Measurements from ENCODE around the gene FURIN. TPM values are rescaled to one million over a fixed set of nuclear protein-coding genes. Genes with fewer than 3 reads are reported as not detected.

The FURIN gene
- total and polyA plus RNA-seq, 9 of the 15 experiments (the other 6 are each of a cell fraction or from before 2014, with no cell fraction given): 0.92 to 99.9 (median 34.8) TPM

DNA sequence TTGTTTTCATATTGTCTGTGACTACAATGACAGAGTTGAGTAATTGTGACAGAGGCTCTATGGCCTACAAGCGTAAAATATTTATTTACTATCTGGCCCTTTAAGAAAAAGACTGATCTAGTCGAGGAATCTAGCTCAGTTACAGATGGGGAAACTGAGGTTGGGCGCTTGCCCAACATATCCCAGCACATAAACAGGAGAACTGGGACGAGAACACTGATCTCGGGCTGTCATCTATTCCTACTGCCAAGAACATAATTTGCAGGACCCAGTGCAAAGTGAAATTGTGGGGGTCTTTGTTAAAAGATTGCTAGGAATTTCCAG, 17.9 kb downstream of the FURIN start:
- intact Hi-C loops (cut with micrococcal nuclease) (loop anchor here (1.0 to 10.0 kb wide), 5 partner anchors 69 to 561 kb away; no protein-coding TSS in a partner anchor), in situ Hi-C loops (cut with MboI) (loop anchor here (5.0 to 10.0 kb wide), 3 partner anchors 239 to 571 kb away; no protein-coding TSS in a partner anchor)
- Histone ChIP-seq H3K79me2 (ENCODE audit: control insufficient read depth, insufficient read depth, low read length) (no peaks in the 10 kb centered on the region), H4K20me1 (replicated peaks; ENCODE audit: control insufficient read depth, insufficient read depth, low read length) (peaks cover 6% of the 10 kb centered on the region; the same call in 1 of the 2 replicates), H3K27ac (ENCODE audit: extremely low read depth, low read depth, low read length) (no peak overlapping the region), H3K36me3 (ENCODE audit: control insufficient read depth, insufficient read depth, low read length) (peaks cover 23% of the 10 kb centered on the region; the same call in 2 of the 3 replicates), H3K27me3 (ENCODE audit: control insufficient read depth in 2 of 2, insufficient read depth in 2 of 2, low read length in 2 of 2) (no peaks in the 10 kb centered on the region), H3K9ac (ENCODE audit: insufficient read depth in 1 of 2, low read depth in 2 of 2, low read length in 2 of 2) (no peak overlapping the region), H3K4me2 (ENCODE audit: insufficient read depth, low read length) (no peak overlapping the region), H3K4me1 (replicated peaks in 1 of 2; ENCODE audit: control insufficient read depth in 2 of 2, insufficient read depth in 2 of 2, low read length in 2 of 2) (peaks cover 10 to 73% of the 10 kb centered on the region in 2 experiments; a peak in 4 of 5 replicates), H3K4me3 (no peak overlapping the region), H3K9me3 (replicated peaks; ENCODE audit: control insufficient read depth, insufficient read depth, low read depth, low read length) (no peaks in the 10 kb centered on the region), H2AFZ (ENCODE audit: low read depth, low read length) (peak overlapping the region; percentile 61; the same call in 1 of the 2 replicates), H3K9me1 (ENCODE audit: control insufficient read depth, insufficient read depth, low read length) (peaks cover 3% of the 10 kb centered on the region)
- ChIA-PET POLR2A (interaction anchor here (0.5 to 2.6 kb wide), 7 partner anchors 9 to 534 kb away, joined by 3 to 11 read pairs (median 4); no protein-coding TSS in a partner anchor), CTCF (ENCODE audit: low intra/inter-chr PET ratio) (interaction anchor here (0.5 to 2.1 kb wide), 8 partner anchors 79 to 1263 kb away, joined by 3 to 10 read pairs (median 5); no protein-coding TSS in a partner anchor)
- WGBS (ENCODE audit: insufficient coverage, low coverage, missing lambda C conversion rate): 11% methylated on average over 5 of the region's 5 CpGs
- no peak for FAIRE-seq
- BruUV-seq (replicated peaks): no TSS peak
- no peak for DNase-seq (ENCODE audit: extremely low read depth in 1 of 4, low spot score in 3 of 4)
- ATAC-seq: no peak
- TF ChIP-seq ZC3H8 (IDR thresholded peaks at IDR 0.05) (no peak), RFX1 (IDR thresholded peaks at IDR 0.05) (no peak), DMBX1 (CRISPR knock-in tag; IDR thresholded peaks at IDR 0.05; ENCODE audit: borderline replicate concordance) (no peak), ZNF696 (CRISPR knock-in tag; conservative IDR thresholded peaks at IDR 0.05) (no peak), GABPB1 (CRISPR knock-in tag; IDR thresholded peaks at IDR 0.05) (no peak), HDAC2 (IDR thresholded peaks at IDR 0.05) (no peak), NONO (IDR thresholded peaks at IDR 0.05; ENCODE audit: low read depth in 2 of 2, low read length in 1 of 2) (no peak)
- TF ChIP-seq, protein P1, sequence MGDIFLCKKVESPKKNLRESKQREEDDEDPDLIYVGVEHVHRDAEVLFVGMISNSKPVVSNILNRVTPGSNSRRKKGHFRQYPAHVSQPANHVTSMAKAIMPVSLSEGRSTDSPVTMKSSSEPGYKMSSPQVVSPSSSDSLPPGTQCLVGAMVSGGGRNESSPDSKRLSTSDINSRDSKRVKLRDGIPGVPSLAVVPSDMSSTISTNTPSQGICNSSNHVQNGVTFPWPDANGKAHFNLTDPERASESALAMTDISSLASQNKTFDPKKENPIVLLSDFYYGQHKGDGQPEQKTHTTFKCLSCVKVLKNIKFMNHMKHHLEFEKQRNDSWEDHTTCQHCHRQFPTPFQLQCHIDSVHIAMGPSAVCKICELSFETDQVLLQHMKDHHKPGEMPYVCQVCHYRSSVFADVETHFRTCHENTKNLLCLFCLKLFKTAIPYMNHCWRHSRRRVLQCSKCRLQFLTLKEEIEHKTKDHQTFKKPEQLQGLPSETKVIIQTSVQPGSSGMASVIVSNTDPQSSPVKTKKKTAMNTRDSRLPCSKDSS (IDR thresholded peaks at IDR 0.05; ENCODE audit: low read depth, partially characterized antibody): no peak
- TF ChIP-seq, protein P2, sequence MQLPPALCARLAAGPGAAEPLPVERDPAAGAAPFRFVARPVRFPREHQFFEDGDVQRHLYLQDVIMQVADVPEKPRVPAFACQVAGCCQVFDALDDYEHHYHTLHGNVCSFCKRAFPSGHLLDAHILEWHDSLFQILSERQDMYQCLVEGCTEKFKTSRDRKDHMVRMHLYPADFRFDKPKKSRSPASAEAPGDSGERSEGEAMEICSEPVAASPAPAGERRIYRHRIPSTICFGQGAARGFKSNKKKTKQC (CRISPR knock-in tag; IDR thresholded peaks at IDR 0.05): no peak
- TF ChIP-seq, protein P3, sequence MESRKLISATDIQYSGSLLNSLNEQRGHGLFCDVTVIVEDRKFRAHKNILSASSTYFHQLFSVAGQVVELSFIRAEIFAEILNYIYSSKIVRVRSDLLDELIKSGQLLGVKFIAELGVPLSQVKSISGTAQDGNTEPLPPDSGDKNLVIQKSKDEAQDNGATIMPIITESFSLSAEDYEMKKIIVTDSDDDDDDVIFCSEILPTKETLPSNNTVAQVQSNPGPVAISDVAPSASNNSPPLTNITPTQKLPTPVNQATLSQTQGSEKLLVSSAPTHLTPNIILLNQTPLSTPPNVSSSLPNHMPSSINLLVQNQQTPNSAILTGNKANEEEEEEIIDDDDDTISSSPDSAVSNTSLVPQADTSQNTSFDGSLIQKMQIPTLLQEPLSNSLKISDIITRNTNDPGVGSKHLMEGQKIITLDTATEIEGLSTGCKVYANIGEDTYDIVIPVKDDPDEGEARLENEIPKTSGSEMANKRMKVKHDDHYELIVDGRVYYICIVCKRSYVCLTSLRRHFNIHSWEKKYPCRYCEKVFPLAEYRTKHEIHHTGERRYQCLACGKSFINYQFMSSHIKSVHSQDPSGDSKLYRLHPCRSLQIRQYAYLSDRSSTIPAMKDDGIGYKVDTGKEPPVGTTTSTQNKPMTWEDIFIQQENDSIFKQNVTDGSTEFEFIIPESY (CRISPR knock-in tag; IDR thresholded peaks at IDR 0.05): 0 out of 2 replicates have a peak, but pooled peaks have one; percentile 5
- TF ChIP-seq, protein P4, sequence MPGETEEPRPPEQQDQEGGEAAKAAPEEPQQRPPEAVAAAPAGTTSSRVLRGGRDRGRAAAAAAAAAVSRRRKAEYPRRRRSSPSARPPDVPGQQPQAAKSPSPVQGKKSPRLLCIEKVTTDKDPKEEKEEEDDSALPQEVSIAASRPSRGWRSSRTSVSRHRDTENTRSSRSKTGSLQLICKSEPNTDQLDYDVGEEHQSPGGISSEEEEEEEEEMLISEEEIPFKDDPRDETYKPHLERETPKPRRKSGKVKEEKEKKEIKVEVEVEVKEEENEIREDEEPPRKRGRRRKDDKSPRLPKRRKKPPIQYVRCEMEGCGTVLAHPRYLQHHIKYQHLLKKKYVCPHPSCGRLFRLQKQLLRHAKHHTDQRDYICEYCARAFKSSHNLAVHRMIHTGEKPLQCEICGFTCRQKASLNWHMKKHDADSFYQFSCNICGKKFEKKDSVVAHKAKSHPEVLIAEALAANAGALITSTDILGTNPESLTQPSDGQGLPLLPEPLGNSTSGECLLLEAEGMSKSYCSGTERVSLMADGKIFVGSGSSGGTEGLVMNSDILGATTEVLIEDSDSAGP (CRISPR knock-in tag; IDR thresholded peaks at IDR 0.05): peak; percentile 86
- TF ChIP-seq, protein P5, sequence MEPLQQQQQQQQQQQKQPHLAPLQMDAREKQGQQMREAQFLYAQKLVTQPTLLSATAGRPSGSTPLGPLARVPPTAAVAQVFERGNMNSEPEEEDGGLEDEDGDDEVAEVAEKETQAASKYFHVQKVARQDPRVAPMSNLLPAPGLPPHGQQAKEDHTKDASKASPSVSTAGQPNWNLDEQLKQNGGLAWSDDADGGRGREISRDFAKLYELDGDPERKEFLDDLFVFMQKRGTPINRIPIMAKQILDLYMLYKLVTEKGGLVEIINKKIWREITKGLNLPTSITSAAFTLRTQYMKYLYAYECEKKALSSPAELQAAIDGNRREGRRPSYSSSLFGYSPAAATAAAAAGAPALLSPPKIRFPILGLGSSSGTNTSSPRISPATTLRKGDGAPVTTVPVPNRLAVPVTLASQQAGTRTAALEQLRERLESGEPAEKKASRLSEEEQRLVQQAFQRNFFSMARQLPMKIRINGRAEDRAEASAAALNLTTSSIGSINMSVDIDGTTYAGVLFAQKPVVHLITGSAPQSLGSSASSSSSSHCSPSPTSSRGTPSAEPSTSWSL (CRISPR knock-in tag; IDR thresholded peaks at IDR 0.05; ENCODE audit: borderline replicate concordance): no peak
- TF ChIP-seq, protein P6, sequence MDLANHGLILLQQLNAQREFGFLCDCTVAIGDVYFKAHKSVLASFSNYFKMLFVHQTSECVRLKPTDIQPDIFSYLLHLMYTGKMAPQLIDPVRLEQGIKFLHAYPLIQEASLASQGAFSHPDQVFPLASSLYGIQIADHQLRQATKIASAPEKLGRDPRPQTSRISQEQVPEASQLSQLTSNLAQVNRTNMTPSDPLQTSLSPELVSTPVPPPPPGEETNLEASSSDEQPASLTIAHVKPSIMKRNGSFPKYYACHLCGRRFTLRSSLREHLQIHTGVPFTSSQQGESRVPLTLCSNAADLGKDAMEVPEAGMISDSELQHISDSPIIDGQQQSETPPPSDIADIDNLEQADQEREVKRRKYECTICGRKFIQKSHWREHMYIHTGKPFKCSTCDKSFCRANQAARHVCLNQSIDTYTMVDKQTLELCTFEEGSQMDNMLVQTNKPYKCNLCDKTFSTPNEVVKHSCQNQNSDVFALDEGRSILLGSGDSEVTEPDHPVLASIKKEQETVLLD (IDR thresholded peaks at IDR 0.05): no peak

Measured in K562 (cell line).